IMR-90 (cell line): ENCODE results near the gene SALL2. TPM values are rescaled to one million over a fixed set of nuclear protein-coding genes. Genes with fewer than 3 reads are reported as not detected.

Source experiments
- ATAC-seq: fragments of 200-7000 bp; cut with Tn5 transposase; 2 replicates; pipeline ENCODE4 v1.9.1; 2020; ENCODE audit warnings: low read depth, mild to moderate bottlenecking, moderate library complexity
- BruUV-seq: library from RNA; stranded (reverse); fragments of 400-500 nt; replicated peaks from 2 replicates; lab custom pipeline; 2021; lab: Mats Ljungman, UMichigan
- CTCF ChIA-PET: fragments of 300-600 bp; formaldehyde crosslinking; extraction: SDS; loops from one replicate; lab custom pipeline; 2021; ENCODE audit warnings: antibody characterized with exemption; lab: Yijun Ruan, JAX
- POLR2A ChIA-PET: fragments of 300-600 bp; sonication (Branson Sonifier 250); formaldehyde crosslinking; loops from one replicate; lab custom pipeline; 2022; ENCODE audit warnings: antibody characterized with exemption; ENCODE audit not compliant: unreplicated experiment; lab: Charles Lee
- DNase-seq: peaks from one replicate; pipeline ENCODE4 v3.0.0; 2013
- H2AFZ ChIP-seq: replicated peaks from 2 replicates; pipeline ENCODE3; 2013; ENCODE audit warnings: low read length, mild to moderate bottlenecking; ENCODE audit not compliant: poor library complexity
- H2AK5ac ChIP-seq: 2 replicates; pipeline ENCODE4 v1.6.1; 2013; ENCODE audit warnings: low read depth, low read length, inconsistent platforms
- H2AK9ac ChIP-seq: replicated peaks from 2 replicates; pipeline ENCODE3; 2013; ENCODE audit warnings: mild to moderate bottlenecking, low read depth, low read length, moderate library complexity; ENCODE audit not compliant: poor library complexity
- H2BK120ac ChIP-seq: 2 replicates; pipeline ENCODE4 v1.6.1; 2013; ENCODE audit warnings: low read depth, low read length, inconsistent platforms
- H2BK15ac ChIP-seq: 3 replicates; pipeline ENCODE4 v1.6.1; 2013; ENCODE audit warnings: low read depth, low read length, inconsistent platforms
- H2BK20ac ChIP-seq: 2 replicates; pipeline ENCODE4 v1.6.1; 2013; ENCODE audit warnings: low read depth, mild to moderate bottlenecking, inconsistent platforms, low read length, moderate library complexity
- H2BK5ac ChIP-seq: 2 replicates; pipeline ENCODE4 v1.6.1; 2013; ENCODE audit warnings: mild to moderate bottlenecking, low read depth, low read length, inconsistent platforms; ENCODE audit not compliant: poor library complexity, severe bottlenecking
- H3K14ac ChIP-seq: replicated peaks from 2 replicates; pipeline ENCODE4 v1.6.1; 2013; ENCODE audit warnings: low read depth, low read length, inconsistent platforms
- H3K18ac ChIP-seq: 2 replicates; pipeline ENCODE4 v1.6.1; 2013; ENCODE audit warnings: low read depth, low read length, control low read depth
- H3K23ac ChIP-seq: 2 replicates; pipeline ENCODE4 v1.6.1; 2013; ENCODE audit warnings: low read depth, low read length, inconsistent platforms
- H3K27ac ChIP-seq: 2 replicates; pipeline ENCODE4 v1.5.1; 2013; ENCODE audit warnings: mild to moderate bottlenecking, control low read depth, low read length; ENCODE audit not compliant: insufficient read depth
- H3K27me3 ChIP-seq: 2 replicates; pipeline ENCODE4 v1.6.1; 2013; ENCODE audit warnings: low read length; ENCODE audit not compliant: control insufficient read depth, insufficient read depth
- H3K36me3 ChIP-seq: 2 replicates; pipeline ENCODE4 v1.6.1; 2013; ENCODE audit warnings: low read length, mixed read lengths; ENCODE audit not compliant: control insufficient read depth, insufficient read depth
- H3K4ac ChIP-seq: 2 replicates; pipeline ENCODE4 v1.6.1; 2013; ENCODE audit warnings: low read depth, low read length, inconsistent platforms
- H3K4me1 ChIP-seq: 2 replicates; pipeline ENCODE4 v1.6.1; 2013; ENCODE audit warnings: low read length, mixed read lengths; ENCODE audit not compliant: control insufficient read depth, insufficient read depth
- H3K4me2 ChIP-seq: 2 replicates; pipeline ENCODE4 v1.6.1; 2013; ENCODE audit warnings: low read depth, mild to moderate bottlenecking, control low read depth, low read length, moderate library complexity
- H3K4me3 ChIP-seq: 2 replicates; pipeline ENCODE4 v1.5.1; 2013; ENCODE audit warnings: low read depth, mild to moderate bottlenecking, control low read depth, low read length, moderate library complexity; ENCODE audit not compliant: insufficient read depth
- H3K56ac ChIP-seq: 2 replicates; pipeline ENCODE4 v1.6.1; 2013; ENCODE audit warnings: low read length, inconsistent platforms; ENCODE audit not compliant: insufficient read depth; ENCODE audit errors: extremely low read depth
- H3K79me1 ChIP-seq, 2 experiments: 2 replicates each; pipeline ENCODE4 v1.6.1; 2013; ENCODE audit warnings: low read length in 2 of 2, inconsistent platforms in 1 of 2, low read depth in 1 of 2
- H3K9ac ChIP-seq: 2 replicates; pipeline ENCODE4 v1.6.1; 2013; ENCODE audit warnings: low read depth, low read length, control low read depth
- H3K9me1 ChIP-seq: 2 replicates; pipeline ENCODE4 v1.6.1; 2013; ENCODE audit warnings: low read length, inconsistent platforms; ENCODE audit not compliant: insufficient read depth
- H3K9me3 ChIP-seq: 2 replicates; pipeline ENCODE4 v1.6.1; 2013; ENCODE audit warnings: low read length; ENCODE audit not compliant: control insufficient read depth, insufficient read depth
- H4K20me1 ChIP-seq: 2 replicates; pipeline ENCODE4 v1.6.1; 2013; ENCODE audit warnings: low read length, inconsistent platforms; ENCODE audit not compliant: insufficient read depth
- H4K5ac ChIP-seq: 2 replicates; pipeline ENCODE4 v1.6.1; 2013; ENCODE audit warnings: mild to moderate bottlenecking, low read depth, low read length, control low read depth
- H4K8ac ChIP-seq, 2 experiments: 2 replicates each; pipeline ENCODE4 v1.6.1; 2013; ENCODE audit warnings: low read depth in 2 of 2, low read length in 2 of 2, control low read depth in 1 of 2, inconsistent platforms in 1 of 2
- H4K91ac ChIP-seq: 2 replicates; pipeline ENCODE4 v1.6.1; 2013; ENCODE audit warnings: low read depth, low read length, inconsistent platforms; ENCODE audit not compliant: insufficient read depth
- MXI1 ChIP-seq: IDR thresholded peaks from 2 replicates; pipeline ENCODE4 v1.6.1; 2012; ENCODE audit warnings: low read depth, mild to moderate bottlenecking, low read length, moderate library complexity, borderline replicate concordance
- SMC3 ChIP-seq: fragments of 150-350 bp; IDR thresholded peaks from 2 replicates; pipeline ENCODE4 v1.6.1; 2016; ENCODE audit warnings: low read depth, mild to moderate bottlenecking, antibody characterized with exemption, low read length, moderate library complexity
- WGBS, 2 experiments: methylation state at CpG; one replicate each; pipeline versions ENCODE4 v1.1.5 to v1.1.7; 2013; ENCODE audit warnings: missing lambda C conversion rate in 2 of 2; ENCODE audit not compliant: insufficient read length in 1 of 2; ENCODE audit errors: extremely low coverage in 2 of 2; 5-methylcytosine and 5-hydroxymethylcytosine counted together
- dilution Hi-C: fragments of 300-500 bp; cut with HindIII; formaldehyde crosslinking; loops from one replicate; pipeline ENCODE4 v1.14.3; 2018; ENCODE audit warnings: low sequenced_read_pairs; ENCODE audit not compliant: unreplicated experiment
- in situ Hi-C: fragments of 300-500 bp; cut with MboI; formaldehyde crosslinking; loops from 3 replicates; pipeline ENCODE4 v1.14.3; 2019; ENCODE audit warnings: low sequenced_read_pairs, inconsistent platforms, mixed read lengths
- intact Hi-C: fragments of 100-400 bp; cut with micrococcal nuclease; formaldehyde crosslinking; loops from 2 replicates; pipeline ENCODE4 v1.10.0; 2022
- polyA plus RNA-seq, 3 experiments: library from polyadenylated mRNA; depleted of rRNA; stranded (reverse); fragments of >200 nt; gene quantifications; 2 replicates each; pipeline ENCODE4 v1.2.3, GENCODE V29; 2012; ENCODE audit warnings: low replicate concordance in 1 of 3
- total RNA-seq: library from RNA; depleted of rRNA; stranded (reverse); fragments of >200 nt; gene quantifications from 2 replicates; pipeline ENCODE4 v1.2.3, GENCODE V29; 2012

The SALL2 gene
- total and polyA plus RNA-seq, 2 of the 4 experiments (the other 2 are of a cell fraction) = 2.9 to 10.1 TPM

DNA sequence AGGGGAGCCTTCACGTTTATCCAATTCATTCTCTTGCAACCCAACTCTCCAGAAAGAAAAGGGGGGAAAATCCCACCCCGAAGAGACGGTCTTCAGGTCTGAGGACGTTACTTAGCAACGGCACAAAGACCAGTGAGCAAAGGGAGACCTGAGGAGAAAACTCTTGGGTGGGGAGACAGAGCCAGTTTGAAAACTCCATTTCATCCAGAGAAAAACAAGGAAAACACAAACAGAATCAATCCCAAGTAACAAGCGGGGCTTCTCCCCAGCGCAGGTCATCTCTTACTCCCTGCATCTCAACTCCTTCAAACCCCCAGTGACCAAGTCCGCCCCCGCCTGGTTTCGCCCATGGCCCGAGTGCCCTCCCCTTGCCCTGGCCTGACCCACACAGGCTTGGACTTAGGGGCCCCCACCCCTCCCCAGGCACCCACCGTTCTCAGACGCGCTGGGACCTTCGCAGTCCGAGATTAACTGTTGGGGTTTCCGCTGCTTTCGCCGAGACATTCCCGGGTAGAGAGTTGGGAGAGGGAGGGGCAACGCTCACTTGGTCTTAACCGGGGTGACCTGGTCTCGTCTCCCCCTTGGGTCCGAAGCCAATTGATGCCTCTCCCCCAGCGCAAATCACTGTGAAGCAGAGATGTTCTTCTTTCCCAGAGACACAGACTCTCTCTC, 10.4 kb upstream of the SALL2 start:
- Histone ChIP-seq H4K5ac (no peak overlapping the region), H3K9ac (no peak overlapping the region), H2BK15ac (no peak overlapping the region), H2AK5ac (no peak overlapping the region), H3K23ac (no peak overlapping the region), H2BK120ac (no peak overlapping the region), H3K4me1 (no peaks in the 10 kb centered on the region), H4K91ac (no peak overlapping the region), H3K36me3 (no peaks in the 10 kb centered on the region), H3K27me3 (peaks cover 49% of the 10 kb centered on the region), H3K18ac (no peak overlapping the region), H2BK5ac (no peak overlapping the region), H3K4ac (no peak overlapping the region), H2AFZ (peak overlapping the region; percentile 48), H3K56ac (no peak overlapping the region), H2BK20ac (no peak overlapping the region), H3K14ac (no peak overlapping the region), H3K79me1 (no peaks in the 10 kb centered on the region), H4K20me1 (no peaks in the 10 kb centered on the region), H3K9me3 (0 out of 2 replicates have a peak, but pooled peaks cover 1% of the 10 kb centered on the region), H2AK9ac (no peak overlapping the region), H3K4me2 (peak overlapping the region; percentile 91), H3K27ac (no peak overlapping the region), H4K8ac (no peak overlapping the region), H3K9me1 (no peaks in the 10 kb centered on the region), H3K4me3 (no peak overlapping the region; the same call in 1 of the 2 replicates)
- ATAC-seq (peak; percentile 48; the same call in 1 of the 2 replicates), DNase-seq (no peak)
- dilution Hi-C loops (no loop called here), intact Hi-C loops (no loop called here), in situ Hi-C loops (no loop called here)
- 0% methylated on average over 6 of the region's 25 CpGs; no CpG with 5 or more reads in 1 of the 2 experiments for WGBS, 2 experiments
- ChIA-PET CTCF (no interaction called here), POLR2A (no interaction called here)
- TF ChIP-seq MXI1 (no peak), SMC3 (no peak)
- no TSS peak for BruUV-seq
